A673 (cell line): ENCODE measurements around the gene TBL3.
"Not testable (repeated sequence)": the region's sequence is repeated elsewhere in the genome, so short reads cannot be mapped to it uniquely, and the experiment has no call there.

Experiments used
- EZH2 ChIP-seq: fragments of 200-600 bp; sonication (generic); IDR thresholded peaks from 2 replicates; pipeline ENCODE4 v1.6.1; 2017; ENCODE audit warnings: borderline replicate concordance, low read depth, mild to moderate bottlenecking, mixed read lengths, antibody characterized with exemption, low read length; ENCODE audit not compliant: poor library complexity, severe bottlenecking
- TF ChIP-seq, protein P1 (sequence below): fragments of 300-800, 200-600 bp; sonication (generic); conservative IDR thresholded peaks from 2 replicates; pipeline ENCODE4 v1.5.1; 2017; ENCODE audit warnings: low read depth, mild to moderate bottlenecking, antibody characterized with exemption, low read length, moderate library complexity, mixed read lengths

- TF ChIP-seq, protein P1, sequence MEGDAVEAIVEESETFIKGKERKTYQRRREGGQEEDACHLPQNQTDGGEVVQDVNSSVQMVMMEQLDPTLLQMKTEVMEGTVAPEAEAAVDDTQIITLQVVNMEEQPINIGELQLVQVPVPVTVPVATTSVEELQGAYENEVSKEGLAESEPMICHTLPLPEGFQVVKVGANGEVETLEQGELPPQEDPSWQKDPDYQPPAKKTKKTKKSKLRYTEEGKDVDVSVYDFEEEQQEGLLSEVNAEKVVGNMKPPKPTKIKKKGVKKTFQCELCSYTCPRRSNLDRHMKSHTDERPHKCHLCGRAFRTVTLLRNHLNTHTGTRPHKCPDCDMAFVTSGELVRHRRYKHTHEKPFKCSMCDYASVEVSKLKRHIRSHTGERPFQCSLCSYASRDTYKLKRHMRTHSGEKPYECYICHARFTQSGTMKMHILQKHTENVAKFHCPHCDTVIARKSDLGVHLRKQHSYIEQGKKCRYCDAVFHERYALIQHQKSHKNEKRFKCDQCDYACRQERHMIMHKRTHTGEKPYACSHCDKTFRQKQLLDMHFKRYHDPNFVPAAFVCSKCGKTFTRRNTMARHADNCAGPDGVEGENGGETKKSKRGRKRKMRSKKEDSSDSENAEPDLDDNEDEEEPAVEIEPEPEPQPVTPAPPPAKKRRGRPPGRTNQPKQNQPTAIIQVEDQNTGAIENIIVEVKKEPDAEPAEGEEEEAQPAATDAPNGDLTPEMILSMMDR, result not testable (repeated sequence)
- not testable (repeated sequence) for TF ChIP-seq EZH2
Observed at GRCh38 chr16:1957434-1958142, 14.3 kb upstream of the TBL3 start.
